Esophagus muscularis mucosa (tissue), 4 donors: ENCODE data around the gene PRKACA. TPM values are rescaled to one million over a fixed set of nuclear protein-coding genes. Genes with fewer than 3 reads are reported as not detected.

ENCODE experiments used
- DNase-seq: peaks from one replicate; pipeline ENCODE4 v3.0.0-alpha.2; 2017; ENCODE audit errors: extremely low spot score
- H3K27ac ChIP-seq, 4 donors: fragments of 200-600 bp; sonication (generic); replicated peaks in 1 of 4; 1 replicate in 3 of 4; 2 replicates in 1 of 4; pipeline ENCODE4 v1.5.1; 2016 to 2019; ENCODE audit warnings: mild to moderate bottlenecking in 1 of 4
- H3K27me3 ChIP-seq, 4 donors: fragments of 200-600 bp; sonication (generic); one replicate each; pipeline versions ENCODE4 v1.5.1 to v1.6.0; 2016 to 2019
- H3K36me3 ChIP-seq, 4 donors: fragments of 200-600 bp; sonication (generic); one replicate each; pipeline ENCODE4 v1.5.1; 2016 to 2019
- H3K4me1 ChIP-seq, 4 donors: fragments of 200-600 bp; sonication (generic); one replicate each; pipeline ENCODE4 v1.5.1; 2016 to 2019
- H3K4me3 ChIP-seq, 4 donors: fragments of 200-600 bp; sonication (generic); 1 replicate in 2 of 4; 2 replicates in 2 of 4; pipeline ENCODE4 v1.5.1; 2016 to 2019; ENCODE audit warnings: mild to moderate bottlenecking in 4 of 4, moderate library complexity in 1 of 4
- H3K9me3 ChIP-seq, 4 donors: fragments of 200-600 bp; sonication (generic); 1 replicate in 3 of 4; 2 replicates in 1 of 4; pipeline ENCODE4 v1.5.1; 2016 to 2019
- EP300 ChIP-seq: sonication (generic); formaldehyde crosslinking; IDR thresholded peaks from one replicate; pipeline ENCODE4 v1.6.1; 2017; ENCODE audit warnings: antibody characterized with exemption
- POLR2A ChIP-seq: fragments of 450-650 bp; IDR thresholded peaks from one replicate; pipeline ENCODE4 v1.6.1; 2017; ENCODE audit warnings: antibody characterized with exemption, moderate library complexity, mild to moderate bottlenecking, low read depth
- POLR2AphosphoS5 ChIP-seq, 2 donors: sonication (generic); formaldehyde crosslinking; IDR thresholded peaks; one replicate each; pipeline ENCODE4 v1.6.1; 2017; ENCODE audit warnings: antibody characterized with exemption in 2 of 2
- WGBS: methylation state at CpG from one replicate; pipeline ENCODE4 v1.1.5; 2018; 5-methylcytosine and 5-hydroxymethylcytosine counted together
- intact Hi-C: fragments of 100-400 bp; cut with DNase I; formaldehyde crosslinking; loops from one replicate; pipeline ENCODE4 v1.15.1; 2023
- total RNA-seq, 4 donors: library from RNA; depleted of rRNA; stranded (reverse); fragments of >200 nt; gene quantifications; one replicate each; pipeline versions ENCODE4 v1.1.0 to v1.2.1, GENCODE V29; 2016
- TF ChIP-seq, protein P1 (sequence below), 3 experiments: fragments of 200-600 bp in 2 of 3; fragments of 450-650 bp in 1 of 3; sonication (generic) in 2 of 3; IDR thresholded peaks; one replicate each; pipeline ENCODE4 v1.5.1; 2017 to 2019; ENCODE audit warnings: antibody characterized with exemption in 3 of 3, mild to moderate bottlenecking in 2 of 3, moderate library complexity in 1 of 3

PRKACA gene
- total RNA-seq: 100 to 1,000 TPM in 2 of 4 donors, 10 to 100 TPM in 2; 76.0 to 125 (median 93.3) TPM

GRCh38 chr19:14117668-14118164, at the start of gene PRKACA:
TSS of gene PRKACA (minus strand) at chr19:14117762. CDS start at chr19:14117547, 215 bp downstream.
- Histone ChIP-seq H3K36me3 (no peaks in the 10 kb centered on the region), H3K4me1 (peaks cover 58 to 67% (median 63%) of the 10 kb centered on the region in 4 donors), H3K4me3 (peak within 1 kb of the TSS; percentile 86 to 98 (median 97)), H3K27ac (peak within 1 kb of the TSS; percentile 98 to 100 (median 100)), H3K9me3 (no peaks in the 10 kb centered on the region), H3K27me3 (no peaks in the 10 kb centered on the region)
- TF ChIP-seq POLR2AphosphoS5 (IDR thresholded peaks at IDR 0.05) (peak; percentile 81), EP300 (no peak), POLR2A (no peak)
- 0% methylated on average over 3 of the region's 67 CpGs for WGBS
- intact Hi-C loops: loop anchor here (2.0 kb wide), 1 partner anchor 45 kb away; the partner anchor contains the start of gene MISP3
- DNase-seq: peak; percentile 99

DNA sequence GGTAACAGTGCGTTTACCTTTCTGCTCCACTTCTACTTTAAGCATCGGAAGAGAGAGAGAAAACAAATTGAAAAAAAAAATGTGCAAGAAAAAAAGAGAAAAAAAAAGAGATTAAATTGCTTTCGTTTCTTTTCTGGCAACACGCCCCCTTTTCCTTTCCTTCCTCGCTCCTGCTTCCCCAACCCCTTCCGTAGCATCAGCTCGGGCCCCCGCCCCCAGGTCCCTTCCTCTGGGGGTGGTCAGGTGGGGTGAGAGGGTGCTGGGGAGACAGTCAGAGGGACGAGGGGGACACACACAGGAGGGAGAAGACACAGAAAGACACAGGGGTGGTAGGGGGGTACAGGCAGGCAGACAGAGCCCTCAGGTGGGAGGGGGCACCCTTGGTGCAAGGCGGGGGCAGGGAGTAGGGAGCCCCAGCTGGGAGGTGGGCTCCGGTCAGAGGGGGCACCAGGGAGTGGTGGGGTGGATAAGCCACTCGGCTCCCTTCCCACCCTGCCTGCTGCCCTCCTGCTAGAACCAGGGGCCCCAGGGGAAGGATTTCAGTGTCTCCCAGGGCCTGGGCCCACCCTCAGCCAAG, 49.5 kb upstream of the PRKACA start:
- no peak for DNase-seq
- H3K36me3 ChIP-seq: peaks cover 18 to 58% (median 40%) of the 10 kb centered on the region in 4 donors
- H3K4me1 ChIP-seq: peaks cover 12 to 25% (median 21%) of the 10 kb centered on the region in 4 donors
- H3K4me3 ChIP-seq: peak overlapping the region in 3 of 4 donors; percentile 12 to 23 (median 16)
- intact Hi-C loops: no loop called here
- no peaks in the 10 kb centered on the region for H3K27me3 ChIP-seq
- H3K9me3 ChIP-seq: no peaks in the 10 kb centered on the region
- H3K27ac ChIP-seq: peak overlapping the region in 3 of 4 donors; percentile 14 to 48 (median 21)
- TF ChIP-seq POLR2A: no peak
- TF ChIP-seq, protein P1, sequence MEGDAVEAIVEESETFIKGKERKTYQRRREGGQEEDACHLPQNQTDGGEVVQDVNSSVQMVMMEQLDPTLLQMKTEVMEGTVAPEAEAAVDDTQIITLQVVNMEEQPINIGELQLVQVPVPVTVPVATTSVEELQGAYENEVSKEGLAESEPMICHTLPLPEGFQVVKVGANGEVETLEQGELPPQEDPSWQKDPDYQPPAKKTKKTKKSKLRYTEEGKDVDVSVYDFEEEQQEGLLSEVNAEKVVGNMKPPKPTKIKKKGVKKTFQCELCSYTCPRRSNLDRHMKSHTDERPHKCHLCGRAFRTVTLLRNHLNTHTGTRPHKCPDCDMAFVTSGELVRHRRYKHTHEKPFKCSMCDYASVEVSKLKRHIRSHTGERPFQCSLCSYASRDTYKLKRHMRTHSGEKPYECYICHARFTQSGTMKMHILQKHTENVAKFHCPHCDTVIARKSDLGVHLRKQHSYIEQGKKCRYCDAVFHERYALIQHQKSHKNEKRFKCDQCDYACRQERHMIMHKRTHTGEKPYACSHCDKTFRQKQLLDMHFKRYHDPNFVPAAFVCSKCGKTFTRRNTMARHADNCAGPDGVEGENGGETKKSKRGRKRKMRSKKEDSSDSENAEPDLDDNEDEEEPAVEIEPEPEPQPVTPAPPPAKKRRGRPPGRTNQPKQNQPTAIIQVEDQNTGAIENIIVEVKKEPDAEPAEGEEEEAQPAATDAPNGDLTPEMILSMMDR (IDR thresholded peaks at IDR 0.05): no peak
- no peak for TF ChIP-seq POLR2AphosphoS5 (IDR thresholded peaks at IDR 0.05)
- TF ChIP-seq EP300: no peak
- WGBS: 50% methylated on average over 12 of the region's 12 CpGs

GRCh38 chr19:14165990-14166830, 48.6 kb upstream of the PRKACA start:
- H3K27me3 ChIP-seq: no peaks in the 10 kb centered on the region
- H3K27ac ChIP-seq: peak overlapping the region in 1 of 4 donors; percentile 14
- TF ChIP-seq POLR2AphosphoS5 (IDR thresholded peaks at IDR 0.05) (no peak), POLR2A (no peak), EP300 (no peak)
- TF ChIP-seq, protein P1 (IDR thresholded peaks at IDR 0.05): no peak
- no peaks in the 10 kb centered on the region for H3K9me3 ChIP-seq
- H3K36me3 ChIP-seq: peaks cover 18 to 58% (median 36%) of the 10 kb centered on the region in 4 donors
- peaks cover 12 to 25% (median 21%) of the 10 kb centered on the region in 4 donors for H3K4me1 ChIP-seq
- intact Hi-C loops: no loop called here
- peak overlapping the region in 1 of 4 donors; percentile 12 for H3K4me3 ChIP-seq
- 57% methylated on average over 16 of the region's 20 CpGs for WGBS
- DNase-seq: no peak

DNA sequence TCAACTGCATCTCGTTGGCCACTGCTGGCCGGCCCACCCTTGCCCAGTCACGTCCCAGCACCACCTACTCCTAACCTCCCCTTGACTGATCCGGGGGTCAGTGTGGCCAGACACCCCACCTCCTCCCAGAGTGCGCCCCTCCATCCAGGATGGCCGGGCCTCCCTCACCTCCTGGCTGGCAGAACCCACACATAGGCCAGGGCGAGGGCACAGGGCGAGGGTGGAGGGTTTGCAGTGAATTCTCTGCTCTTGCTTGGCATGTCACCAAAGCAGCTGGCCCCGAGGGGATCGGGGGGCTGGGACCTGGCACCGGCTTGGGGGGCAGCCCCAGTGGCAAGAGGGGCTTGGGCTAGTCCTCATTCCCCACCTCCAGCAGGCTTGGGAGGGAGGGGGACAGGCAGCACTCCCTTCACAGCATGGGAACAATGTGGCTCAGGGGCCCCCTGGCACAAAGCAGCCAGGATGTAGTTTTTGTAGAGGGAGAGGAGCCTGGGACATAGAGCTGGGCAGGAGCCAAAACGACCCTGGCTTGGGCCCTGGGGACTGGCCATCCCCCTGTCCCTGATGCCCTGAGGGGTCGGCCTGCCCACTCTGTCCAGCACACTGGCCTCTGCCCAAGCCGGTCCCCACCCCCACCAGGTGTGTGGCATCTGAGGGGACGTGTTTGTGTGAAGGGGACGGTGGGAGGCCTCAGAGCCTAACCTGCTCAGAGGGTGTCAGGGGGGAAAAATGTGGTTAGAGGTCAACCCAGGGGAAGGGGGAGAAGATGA, 47.3 kb upstream of the PRKACA start:
- H3K27ac ChIP-seq: no peak overlapping the region
- H3K4me1 ChIP-seq: peaks cover 12 to 25% (median 21%) of the 10 kb centered on the region in 4 donors
- intact Hi-C loops: no loop called here
- DNase-seq: no peak
- no peaks in the 10 kb centered on the region for H3K9me3 ChIP-seq
- H3K4me3 ChIP-seq: no peak overlapping the region
- H3K27me3 ChIP-seq: no peaks in the 10 kb centered on the region
- WGBS: 77% methylated on average over 12 of the region's 16 CpGs
- peaks cover 12 to 54% (median 28%) of the 10 kb centered on the region in 4 donors for H3K36me3 ChIP-seq
- no peak for TF ChIP-seq POLR2AphosphoS5 (IDR thresholded peaks at IDR 0.05)

DNA sequence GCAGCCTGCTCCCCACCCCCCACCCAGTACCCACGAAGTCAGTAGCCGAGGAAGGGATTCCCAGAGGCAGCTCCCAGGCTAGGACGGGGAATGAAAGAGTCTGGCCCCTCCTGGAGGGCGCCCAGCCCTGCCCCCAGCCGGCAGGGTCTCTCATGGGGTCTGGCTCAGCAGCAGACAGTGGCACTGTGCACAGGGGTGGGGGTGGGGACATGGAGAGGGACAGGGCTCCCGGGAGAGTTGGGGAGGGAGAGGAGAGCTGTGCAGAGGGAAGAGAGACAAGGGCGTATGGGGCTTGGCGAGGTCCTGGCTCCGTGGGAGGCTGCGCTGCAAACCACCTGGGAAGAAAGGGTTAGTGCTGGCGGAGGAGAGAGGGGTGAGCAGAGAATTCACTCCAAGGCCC, 46.5 kb upstream of the PRKACA start:
- Histone ChIP-seq H3K4me3 (no peak overlapping the region), H3K9me3 (no peaks in the 10 kb centered on the region), H3K4me1 (peaks cover 12 to 25% (median 21%) of the 10 kb centered on the region in 4 donors), H3K27me3 (no peaks in the 10 kb centered on the region), H3K36me3 (peaks cover 10 to 54% (median 26%) of the 10 kb centered on the region in 4 donors), H3K27ac (no peak overlapping the region)
- DNase-seq: no peak
- TF ChIP-seq, protein P1 (IDR thresholded peaks at IDR 0.05): no peak
- TF ChIP-seq EP300: no peak
- WGBS: 73% methylated on average over 10 of the region's 11 CpGs
- intact Hi-C loops: no loop called here
